Caco-2 (cell line): ENCODE data around the gene BFSP1. TPM values are rescaled to one million over a fixed set of nuclear protein-coding genes. Genes with fewer than 3 reads are reported as not detected.
A peak's percentile ranks its signal among the peaks of the same experiment; 100 is the strongest.

Experiments
- BruUV-seq: library from RNA; stranded (reverse); fragments of 400-500 nt; replicated peaks from 2 replicates; lab custom pipeline; 2021; lab: Mats Ljungman, UMichigan
- CTCF ChIA-PET: fragments of 300-600 bp; sonication (Branson Sonifier 250); formaldehyde crosslinking; loops from one replicate; lab custom pipeline; 2022; ENCODE audit warnings: antibody characterized with exemption; lab: Charles Lee
- POLR2A ChIA-PET: fragments of 300-600 bp; sonication (Branson Sonifier 250); formaldehyde crosslinking; loops from one replicate; lab custom pipeline; 2022; ENCODE audit warnings: antibody characterized with exemption; lab: Charles Lee
- DNase-seq, 2 experiments: peaks; one replicate each; pipeline versions ENCODE4 v3.0.0 to v3.0.0-alpha.2; 2020 to 2022
- H3K27me3 ChIP-seq: replicated peaks from 2 replicates; pipeline ENCODE4 v1.6.0; 2011; ENCODE audit warnings: low read length; ENCODE audit not compliant: control insufficient read depth, insufficient read depth
- H3K36me3 ChIP-seq: 2 replicates; pipeline ENCODE4 v1.5.1; 2011; ENCODE audit warnings: low read length; ENCODE audit not compliant: control insufficient read depth, insufficient read depth
- H3K4me1 ChIP-seq: fragments of 250-450 bp; sonication (Bioruptor Pico); 2 replicates; pipeline ENCODE4 v1.5.1; 2020; ENCODE audit warnings: mild to moderate bottlenecking
- H3K4me3 ChIP-seq: 2 replicates; pipeline ENCODE4 v1.5.1; 2011; ENCODE audit warnings: low read depth, mild to moderate bottlenecking, control low read depth, low read length
- H3K9me3 ChIP-seq: fragments of 250-450 bp; sonication (Bioruptor Pico); 2 replicates; pipeline ENCODE4 v1.5.1; 2020; ENCODE audit warnings: mild to moderate bottlenecking, moderate library complexity
- H3K27ac Mint-ChIP-seq: one replicate; pipeline ENCODE4 v1.8.0; 2022; ENCODE audit warnings: mixed read lengths; ENCODE audit not compliant: unreplicated experiment
- H3K27me3 Mint-ChIP-seq: one replicate; pipeline ENCODE4 v1.8.0; 2022; ENCODE audit warnings: mixed read lengths; ENCODE audit not compliant: insufficient read depth, unreplicated experiment
- H3K36me3 Mint-ChIP-seq: one replicate; pipeline ENCODE4 v1.8.0; 2022; ENCODE audit warnings: mild to moderate bottlenecking, mixed read lengths; ENCODE audit not compliant: insufficient read depth, unreplicated experiment
- H3K4me1 Mint-ChIP-seq: one replicate; pipeline ENCODE4 v1.8.0; 2022; ENCODE audit warnings: low read depth, mixed read lengths; ENCODE audit not compliant: unreplicated experiment
- H3K4me3 Mint-ChIP-seq: one replicate; pipeline ENCODE4 v1.8.0; 2022; ENCODE audit warnings: mild to moderate bottlenecking, moderate library complexity, mixed read lengths; ENCODE audit not compliant: unreplicated experiment
- H3K9me3 Mint-ChIP-seq: one replicate; pipeline ENCODE4 v1.8.0; 2022; ENCODE audit warnings: mixed read lengths; ENCODE audit not compliant: unreplicated experiment
- intact Hi-C: fragments of 100-400 bp; cut with micrococcal nuclease; formaldehyde crosslinking; loops from one replicate; pipeline ENCODE4 v1.10.0; 2022; ENCODE audit not compliant: unreplicated experiment
- total RNA-seq: library from RNA; stranded (reverse); gene quantifications from 2 replicates; pipeline ENCODE4 v1.2.3, GENCODE V29; 2022
- TF ChIP-seq, protein P1 (sequence below), 2 experiments: fragments of 200-600 bp in 1 of 2; IDR thresholded peaks; 1 replicate in 1 of 2; 2 replicates in 1 of 2; pipeline versions ENCODE4 v1.5.1 to v1.8.0; 2011 to 2022; ENCODE audit warnings: antibody characterized with exemption in 1 of 2, control low read depth in 1 of 2, inconsistent platforms in 1 of 2, low read depth in 1 of 2, low read length in 1 of 2, mild to moderate bottlenecking in 1 of 2, moderate library complexity in 1 of 2; ENCODE audit not compliant: insufficient read depth in 1 of 2, severe bottlenecking in 1 of 2, unreplicated experiment in 1 of 2

Gene BFSP1
- total RNA-seq, 1 experiment from 2014 or later, result 22.7 TPM

DNA sequence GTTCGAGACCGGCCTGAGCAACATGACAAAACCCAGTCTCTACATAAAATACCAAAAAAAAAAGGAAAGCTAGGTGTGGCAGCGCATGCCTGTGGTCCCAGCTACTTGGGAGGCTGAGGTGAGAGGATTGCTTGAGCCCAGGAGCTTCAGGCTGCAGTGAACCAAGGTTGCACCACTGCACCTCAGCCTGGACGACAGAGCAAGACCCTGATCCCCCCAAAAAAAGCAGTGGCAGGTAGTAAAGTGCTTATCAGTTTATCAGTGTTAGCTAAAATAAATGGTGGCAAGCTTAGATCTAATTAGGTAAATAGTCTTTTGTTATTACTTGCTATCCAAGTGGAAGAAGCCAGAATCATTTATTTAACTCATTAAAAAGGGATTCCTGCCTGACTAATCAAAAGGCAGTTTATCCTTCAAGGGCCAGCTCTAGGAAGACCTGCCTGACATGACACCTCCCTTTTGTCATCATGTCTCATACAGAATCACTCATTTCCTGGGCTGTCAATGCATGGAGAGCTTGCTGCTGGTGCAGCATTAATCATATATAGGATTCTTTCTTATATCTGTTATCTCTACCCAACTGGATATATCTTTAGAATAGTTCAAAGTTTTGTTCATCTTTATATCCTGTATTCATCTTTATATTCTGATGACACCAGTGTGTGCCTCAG lies 48.3 kb upstream of the BFSP1 start:
- Histone ChIP-seq H3K36me3 (no peaks in the 10 kb centered on the region), H3K4me3 (no peak overlapping the region), H3K27me3 (no peaks in the 10 kb centered on the region), H3K4me1 (peaks cover 10% of the 10 kb centered on the region), H3K9me3 (no peaks in the 10 kb centered on the region)
- no peaks in the 10 kb centered on the region for H3K27me3 Mint-ChIP-seq
- TF ChIP-seq, protein P1, sequence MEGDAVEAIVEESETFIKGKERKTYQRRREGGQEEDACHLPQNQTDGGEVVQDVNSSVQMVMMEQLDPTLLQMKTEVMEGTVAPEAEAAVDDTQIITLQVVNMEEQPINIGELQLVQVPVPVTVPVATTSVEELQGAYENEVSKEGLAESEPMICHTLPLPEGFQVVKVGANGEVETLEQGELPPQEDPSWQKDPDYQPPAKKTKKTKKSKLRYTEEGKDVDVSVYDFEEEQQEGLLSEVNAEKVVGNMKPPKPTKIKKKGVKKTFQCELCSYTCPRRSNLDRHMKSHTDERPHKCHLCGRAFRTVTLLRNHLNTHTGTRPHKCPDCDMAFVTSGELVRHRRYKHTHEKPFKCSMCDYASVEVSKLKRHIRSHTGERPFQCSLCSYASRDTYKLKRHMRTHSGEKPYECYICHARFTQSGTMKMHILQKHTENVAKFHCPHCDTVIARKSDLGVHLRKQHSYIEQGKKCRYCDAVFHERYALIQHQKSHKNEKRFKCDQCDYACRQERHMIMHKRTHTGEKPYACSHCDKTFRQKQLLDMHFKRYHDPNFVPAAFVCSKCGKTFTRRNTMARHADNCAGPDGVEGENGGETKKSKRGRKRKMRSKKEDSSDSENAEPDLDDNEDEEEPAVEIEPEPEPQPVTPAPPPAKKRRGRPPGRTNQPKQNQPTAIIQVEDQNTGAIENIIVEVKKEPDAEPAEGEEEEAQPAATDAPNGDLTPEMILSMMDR (IDR thresholded peaks at IDR 0.05; ENCODE audit: insufficient read depth in 1 of 2, low read depth in 1 of 2, low read length in 1 of 2, severe bottlenecking in 1 of 2, unreplicated experiment in 1 of 2), result no peak
- no peaks in the 10 kb centered on the region for H3K9me3 Mint-ChIP-seq
- no peak for DNase-seq
- intact Hi-C loops, result loop anchor here (2.0 kb wide), 1 partner anchor 15 kb away; no protein-coding TSS in a partner anchor
- no peak overlapping the region for H3K4me3 Mint-ChIP-seq
- BruUV-seq, result no TSS peak
- peaks cover 19% of the 10 kb centered on the region for H3K4me1 Mint-ChIP-seq
- ChIA-PET CTCF (no interaction called here), POLR2A (interaction anchor here (3.5 kb wide), 1 partner anchor 9 kb away, joined by 17 read pairs; the partner anchor contains the start of gene DSTN)
- peaks cover 35% of the 10 kb centered on the region for H3K36me3 Mint-ChIP-seq
- no peak overlapping the region for H3K27ac Mint-ChIP-seq

GRCh38 chr20:17576215-17576614 lies 45.0 kb upstream of the BFSP1 start:
- H3K27me3 ChIP-seq, result no peaks in the 10 kb centered on the region
- intact Hi-C loops, result no loop called here
- no peaks in the 10 kb centered on the region for H3K9me3 ChIP-seq
- H3K4me3 ChIP-seq, result no peak overlapping the region
- peaks cover 39% of the 10 kb centered on the region for H3K4me1 Mint-ChIP-seq
- H3K27me3 Mint-ChIP-seq, result no peaks in the 10 kb centered on the region
- no peaks in the 10 kb centered on the region; the same call in 1 of the 2 replicates for H3K36me3 ChIP-seq
- no peak for DNase-seq
- H3K27ac Mint-ChIP-seq, result no peak overlapping the region
- TF ChIP-seq, protein P1 (IDR thresholded peaks at IDR 0.05; ENCODE audit: insufficient read depth in 1 of 2, low read depth in 1 of 2, low read length in 1 of 2, severe bottlenecking in 1 of 2, unreplicated experiment in 1 of 2), result no peak
- no peaks in the 10 kb centered on the region for H3K9me3 Mint-ChIP-seq
- H3K4me3 Mint-ChIP-seq, result no peak overlapping the region
- H3K36me3 Mint-ChIP-seq, result peaks cover 34% of the 10 kb centered on the region
- CTCF ChIA-PET, result no interaction called here
- POLR2A ChIA-PET, result no interaction called here
- no TSS peak for BruUV-seq
- peaks cover 23% of the 10 kb centered on the region for H3K4me1 ChIP-seq

DNA sequence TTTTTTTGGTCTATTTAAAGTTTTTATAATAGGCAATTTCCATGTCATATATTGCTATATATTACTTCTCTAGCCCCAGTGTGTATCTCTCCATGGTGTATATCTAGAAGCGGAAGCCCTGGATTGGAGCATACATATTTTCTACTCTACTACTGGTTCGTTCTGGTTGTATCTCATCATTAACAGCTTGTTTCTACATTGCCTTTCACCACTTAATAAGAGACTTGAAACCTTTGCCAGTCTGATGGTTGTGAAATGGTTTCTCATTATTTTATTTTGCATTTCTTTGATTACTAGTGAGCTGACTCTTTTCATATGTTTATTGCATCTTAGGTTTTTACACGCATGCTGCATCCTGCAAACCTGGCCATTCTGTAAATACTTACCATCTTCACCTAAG lies 42.3 kb upstream of the BFSP1 start:
- intact Hi-C loops, result no loop called here
- peaks cover 18% of the 10 kb centered on the region for H3K4me1 ChIP-seq

More for the DNA sequence above, 42.3 kb upstream of the BFSP1 start:
- H3K4me3 ChIP-seq, result no peak overlapping the region
- Mint-ChIP-seq H3K9me3 (no peaks in the 10 kb centered on the region), H3K27me3 (no peaks in the 10 kb centered on the region), H3K4me1 (peaks cover 25% of the 10 kb centered on the region), H3K4me3 (no peak overlapping the region), H3K27ac (peak overlapping the region; percentile 26), H3K36me3 (peaks cover 44% of the 10 kb centered on the region)
- no peaks in the 10 kb centered on the region for H3K9me3 ChIP-seq
- TF ChIP-seq, protein P1 (IDR thresholded peaks at IDR 0.05; ENCODE audit: insufficient read depth in 1 of 2, low read depth in 1 of 2, low read length in 1 of 2, severe bottlenecking in 1 of 2, unreplicated experiment in 1 of 2), result no peak
- no peaks in the 10 kb centered on the region; the same call in 1 of the 2 replicates for H3K36me3 ChIP-seq
- CTCF ChIA-PET, result interaction anchor here (0.9 to 1.2 kb wide), 3 partner anchors 17 to 37 kb away, joined by 3 to 5 read pairs (median 4); no protein-coding TSS in a partner anchor
- no TSS peak for BruUV-seq
- no peak for DNase-seq
- no peaks in the 10 kb centered on the region for H3K27me3 ChIP-seq
- POLR2A ChIA-PET, result interaction anchor here (0.6 to 0.7 kb wide), 2 partner anchors 42 to 43 kb away, joined by 3 to 8 read pairs; partner anchors contain the start of gene BFSP1
